Osteoblast (primary cell): ENCODE results near the gene NFIA. TPM values are rescaled to one million over a fixed set of nuclear protein-coding genes. Genes with fewer than 3 reads are reported as not detected.

ENCODE experiments used
- DNase-seq: peaks from one replicate; pipeline ENCODE4 v3.0.0; 2011; ENCODE audit warnings: low spot score, mixed read lengths; ENCODE audit not compliant: insufficient read length; ENCODE audit errors: missing footprints
- H2AFZ ChIP-seq: 2 replicates; pipeline ENCODE4 v1.6.0; 2011; ENCODE audit warnings: mild to moderate bottlenecking, low read length
- H3K27ac ChIP-seq: 2 replicates; pipeline ENCODE4 v1.5.1; 2011; ENCODE audit warnings: mild to moderate bottlenecking, low read depth, low read length, moderate library complexity
- H3K27me3 ChIP-seq: 2 replicates; pipeline ENCODE4 v1.6.0; 2012; ENCODE audit warnings: mild to moderate bottlenecking, control low read depth, inconsistent platforms, low read length, moderate library complexity; ENCODE audit not compliant: insufficient read depth
- H3K36me3 ChIP-seq: 2 replicates; pipeline ENCODE4 v1.5.1; 2011; ENCODE audit warnings: mild to moderate bottlenecking, low read length, control low read depth, moderate library complexity; ENCODE audit not compliant: insufficient read depth
- H3K4me1 ChIP-seq: 2 replicates; pipeline ENCODE4 v1.5.1; 2011; ENCODE audit warnings: mild to moderate bottlenecking, low read length, control low read depth, moderate library complexity; ENCODE audit not compliant: insufficient read depth
- H3K4me2 ChIP-seq: 2 replicates; pipeline ENCODE4 v1.6.0; 2011; ENCODE audit warnings: mild to moderate bottlenecking, low read length; ENCODE audit not compliant: insufficient read depth
- H3K4me3 ChIP-seq: fragments of 200-600 bp; sonication (generic); 3 replicates; pipeline ENCODE4 v1.5.1; 2012; ENCODE audit warnings: mild to moderate bottlenecking, low read length, inconsistent platforms; ENCODE audit not compliant: insufficient read depth
- H3K79me2 ChIP-seq: 2 replicates; pipeline ENCODE4 v1.6.0; 2012; ENCODE audit warnings: mild to moderate bottlenecking, low read length, control low read depth, inconsistent platforms; ENCODE audit not compliant: insufficient read depth
- H3K9me3 ChIP-seq: 2 replicates; pipeline ENCODE4 v1.5.1; 2011; ENCODE audit warnings: low read depth, low read length, control low read depth
- H4K20me1 ChIP-seq: 2 replicates; pipeline ENCODE4 v1.6.0; 2012; ENCODE audit warnings: mild to moderate bottlenecking, low read length, control low read depth; ENCODE audit not compliant: insufficient read depth
- total RNA-seq: library from RNA; depleted of rRNA; stranded (reverse); fragments of >200 nt; gene quantifications from 2 replicates; pipeline ENCODE4 v1.2.3, GENCODE V29; 2012
- TF ChIP-seq, protein P1 (sequence below): IDR thresholded peaks from 2 replicates; pipeline ENCODE4 v1.5.1; 2011; ENCODE audit warnings: mild to moderate bottlenecking, low read depth, low read length, moderate library complexity; ENCODE audit errors: extremely low read depth

Gene NFIA
- total RNA-seq, 1 donor, result 7.2 TPM

DNA sequence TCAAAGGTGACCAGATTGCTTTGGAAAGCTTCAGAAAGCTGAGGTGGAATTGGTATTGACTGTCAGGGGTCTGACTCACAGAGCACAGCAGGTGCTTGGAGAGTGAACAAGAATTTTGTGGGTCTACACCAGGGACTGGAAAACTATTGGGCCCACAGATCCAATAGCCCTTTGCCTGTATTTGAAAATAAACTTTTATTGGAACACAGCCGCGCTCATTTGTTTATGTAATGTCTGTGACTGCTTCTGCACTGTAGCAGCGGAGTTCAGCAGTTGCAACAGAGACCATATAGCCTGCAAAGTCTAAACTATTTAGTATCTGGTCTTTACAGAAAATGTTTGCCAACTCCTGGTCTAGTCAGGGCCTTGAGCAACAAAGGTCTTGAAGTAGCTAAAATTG lies 315.6 kb downstream of the NFIA start:
- DNase-seq, result no peak
- Histone ChIP-seq H2AFZ (no peak overlapping the region), H4K20me1 (no peaks in the 10 kb centered on the region), H3K27me3 (no peaks in the 10 kb centered on the region), H3K79me2 (no peaks in the 10 kb centered on the region), H3K4me1 (no peaks in the 10 kb centered on the region), H3K36me3 (no peaks in the 10 kb centered on the region), H3K4me3 (no peak overlapping the region), H3K27ac (no peak overlapping the region), H3K4me2 (no peak overlapping the region), H3K9me3 (no peaks in the 10 kb centered on the region)
- TF ChIP-seq, protein P1, sequence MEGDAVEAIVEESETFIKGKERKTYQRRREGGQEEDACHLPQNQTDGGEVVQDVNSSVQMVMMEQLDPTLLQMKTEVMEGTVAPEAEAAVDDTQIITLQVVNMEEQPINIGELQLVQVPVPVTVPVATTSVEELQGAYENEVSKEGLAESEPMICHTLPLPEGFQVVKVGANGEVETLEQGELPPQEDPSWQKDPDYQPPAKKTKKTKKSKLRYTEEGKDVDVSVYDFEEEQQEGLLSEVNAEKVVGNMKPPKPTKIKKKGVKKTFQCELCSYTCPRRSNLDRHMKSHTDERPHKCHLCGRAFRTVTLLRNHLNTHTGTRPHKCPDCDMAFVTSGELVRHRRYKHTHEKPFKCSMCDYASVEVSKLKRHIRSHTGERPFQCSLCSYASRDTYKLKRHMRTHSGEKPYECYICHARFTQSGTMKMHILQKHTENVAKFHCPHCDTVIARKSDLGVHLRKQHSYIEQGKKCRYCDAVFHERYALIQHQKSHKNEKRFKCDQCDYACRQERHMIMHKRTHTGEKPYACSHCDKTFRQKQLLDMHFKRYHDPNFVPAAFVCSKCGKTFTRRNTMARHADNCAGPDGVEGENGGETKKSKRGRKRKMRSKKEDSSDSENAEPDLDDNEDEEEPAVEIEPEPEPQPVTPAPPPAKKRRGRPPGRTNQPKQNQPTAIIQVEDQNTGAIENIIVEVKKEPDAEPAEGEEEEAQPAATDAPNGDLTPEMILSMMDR, result no peak

DNA sequence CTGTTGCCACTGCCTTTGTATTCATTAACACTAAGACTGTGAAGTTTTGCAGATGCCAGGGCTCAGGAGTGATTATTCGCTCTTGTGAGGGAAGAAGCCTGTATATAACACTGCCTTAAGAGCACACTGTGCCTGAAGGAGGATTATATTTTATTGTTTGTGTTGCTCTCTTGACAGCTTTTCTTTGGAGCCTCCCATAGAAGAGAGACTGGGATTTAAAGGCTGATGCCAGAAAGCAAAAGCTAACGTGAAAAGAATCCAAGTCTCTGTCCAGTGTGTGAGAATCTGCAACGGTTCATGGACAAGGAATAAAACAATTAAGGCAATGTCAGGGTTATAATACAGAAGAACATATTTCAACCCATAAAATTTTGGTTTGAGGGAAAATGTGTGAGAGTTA lies 316.8 kb downstream of the NFIA start:
- no peak overlapping the region for H3K4me2 ChIP-seq
- no peaks in the 10 kb centered on the region for H3K9me3 ChIP-seq
- no peaks in the 10 kb centered on the region for H3K27me3 ChIP-seq
- DNase-seq, result no peak
- TF ChIP-seq, protein P1, result no peak
- H2AFZ ChIP-seq, result no peak overlapping the region
- no peak overlapping the region for H3K4me3 ChIP-seq
- H3K79me2 ChIP-seq, result no peaks in the 10 kb centered on the region
- H3K4me1 ChIP-seq, result no peaks in the 10 kb centered on the region
- no peak overlapping the region for H3K27ac ChIP-seq
- H4K20me1 ChIP-seq, result no peaks in the 10 kb centered on the region
- H3K36me3 ChIP-seq, result no peaks in the 10 kb centered on the region

DNA sequence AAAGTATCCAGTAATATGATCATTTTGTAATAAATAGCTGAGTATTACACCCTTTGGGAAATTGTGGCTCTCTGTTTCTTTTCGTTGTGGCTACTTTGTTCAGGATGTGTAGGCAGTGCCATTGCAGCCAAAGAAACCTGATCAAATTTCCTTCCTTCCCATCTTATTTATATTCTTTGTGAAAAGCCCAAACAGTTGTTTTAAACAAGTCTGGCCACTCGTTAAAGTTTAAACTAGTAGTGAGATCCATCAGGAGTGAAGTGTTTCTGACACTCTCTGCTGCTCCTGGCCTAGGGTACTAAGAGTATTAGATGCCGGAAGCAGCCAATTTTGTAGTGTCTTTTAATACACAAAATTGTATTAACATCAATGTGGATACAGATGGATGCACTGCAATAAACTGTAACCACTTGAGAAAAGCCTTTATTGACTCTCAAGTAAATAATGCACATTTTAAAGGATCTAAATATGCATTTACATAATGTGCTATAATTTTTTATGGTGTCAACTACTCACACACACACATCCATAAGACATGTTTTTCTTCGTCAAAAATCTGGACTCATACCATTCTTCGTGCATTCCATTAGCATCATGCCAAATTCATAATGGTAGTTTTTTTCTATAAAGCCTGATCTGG lies 317.9 kb downstream of the NFIA start:
- Histone ChIP-seq H3K36me3 (no peaks in the 10 kb centered on the region), H3K4me2 (no peak overlapping the region), H3K4me3 (no peak overlapping the region), H3K9me3 (no peaks in the 10 kb centered on the region), H3K79me2 (no peaks in the 10 kb centered on the region), H2AFZ (no peak overlapping the region), H4K20me1 (no peaks in the 10 kb centered on the region), H3K27me3 (no peaks in the 10 kb centered on the region), H3K4me1 (no peaks in the 10 kb centered on the region), H3K27ac (no peak overlapping the region)
- peak; percentile 48 for DNase-seq
- TF ChIP-seq, protein P1, result no peak

DNA sequence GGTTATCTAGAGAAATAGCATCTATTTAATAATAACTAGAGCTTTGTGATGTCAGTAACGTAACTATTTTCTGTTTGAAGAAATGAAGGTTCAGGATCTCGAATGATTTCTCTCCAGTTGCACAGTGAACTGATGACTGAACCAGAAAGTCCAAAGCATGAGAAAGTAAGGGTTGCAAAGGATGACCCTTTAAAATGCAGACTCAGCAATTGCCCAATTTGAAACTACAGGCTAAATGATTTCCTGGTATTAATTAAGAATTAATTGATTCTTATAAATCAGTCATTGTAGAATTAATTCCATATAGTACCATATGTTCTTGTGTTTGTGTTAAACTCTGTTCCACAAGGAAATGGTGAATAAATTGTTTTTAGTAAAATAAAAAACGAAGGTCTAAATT lies 318.6 kb downstream of the NFIA start:
- no peak overlapping the region for H3K4me2 ChIP-seq

More for the DNA sequence above, 318.6 kb downstream of the NFIA start:
- Histone ChIP-seq H4K20me1 (no peaks in the 10 kb centered on the region), H3K27me3 (no peaks in the 10 kb centered on the region), H3K9me3 (no peaks in the 10 kb centered on the region), H3K4me1 (no peaks in the 10 kb centered on the region), H2AFZ (no peak overlapping the region), H3K27ac (no peak overlapping the region), H3K4me3 (no peak overlapping the region), H3K79me2 (no peaks in the 10 kb centered on the region), H3K36me3 (no peaks in the 10 kb centered on the region)
- no peak for DNase-seq
- TF ChIP-seq, protein P1, result no peak
